SK-N-MC (cell line): ENCODE measurements around the gene LRMDA.

Experiments used
- EZH2 ChIP-seq: fragments of 200-600 bp; sonication (generic); IDR thresholded peaks from one replicate; pipeline ENCODE4 v1.6.1; 2017; ENCODE audit warnings: antibody characterized with exemption
- POLR2AphosphoS5 ChIP-seq: IDR thresholded peaks from 2 replicates; pipeline ENCODE4 v1.6.1; 2012; ENCODE audit warnings: mild to moderate bottlenecking, low read depth, low read length, borderline replicate concordance

GRCh38 chr10:75779276-75779675 lies 347.9 kb downstream of the LRMDA start:
- TF ChIP-seq EZH2 (no peak), POLR2AphosphoS5 (no peak)
